Stimulated activated CD4-positive, alpha-beta T cell treated with anti-CD3 and anti-CD28 coated beads, Interleukin-15, amount 100 ng/mL, for 24 hours (primary cell): ENCODE results near the gene TOMM70.
"Not testable (repeated sequence)": the region's sequence is repeated elsewhere in the genome, so short reads cannot be mapped to it uniquely, and the experiment has no call there.

Source experiments
- DNase-seq: peaks from one replicate; pipeline ENCODE4 v3.0.0-alpha.2; 2020

TOMM70 gene

DNA sequence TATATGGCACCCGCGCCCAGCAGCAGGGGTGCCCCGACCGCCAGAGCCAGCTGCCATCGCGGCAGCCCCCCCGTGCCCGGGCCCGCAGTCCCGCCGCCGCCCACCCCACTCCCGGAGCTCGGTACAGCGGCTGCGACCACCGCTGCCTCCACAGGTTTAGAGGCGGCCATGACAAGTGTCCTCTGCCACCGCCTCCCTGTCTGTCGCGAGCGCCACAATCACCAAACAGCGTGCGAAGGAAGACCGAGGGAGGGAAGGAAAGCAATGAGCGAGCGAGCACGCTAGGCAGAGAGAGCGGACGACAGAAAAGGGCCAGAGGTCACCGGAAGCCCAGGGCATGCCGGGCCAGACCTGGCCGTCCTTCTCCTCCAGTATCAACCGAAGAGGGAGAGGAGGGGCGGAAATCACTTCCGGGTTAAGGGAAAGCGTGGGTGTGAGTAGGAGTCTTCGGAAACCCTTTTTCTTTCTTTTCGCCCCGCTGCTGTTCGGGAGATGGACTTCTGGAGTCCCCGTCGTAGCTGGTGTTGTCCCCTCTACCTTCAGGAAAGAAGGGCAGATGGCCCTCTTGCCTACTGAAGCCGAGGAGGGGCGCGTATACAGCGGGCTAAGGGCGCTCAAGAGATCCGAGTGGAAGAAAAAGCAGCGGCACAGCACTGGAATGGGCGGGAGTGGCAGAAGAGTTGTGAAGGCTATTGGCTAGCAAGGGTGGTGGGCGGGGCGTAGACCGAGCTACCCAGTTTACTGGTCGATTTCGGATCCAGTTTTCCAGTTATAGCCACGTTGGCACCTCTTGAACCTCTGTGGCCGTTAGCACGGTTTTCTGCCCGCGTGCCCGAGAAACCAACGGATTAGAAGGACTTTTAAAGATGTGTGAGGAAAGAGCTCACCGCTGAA is at the start of gene TOMM70, which contains the start of gene LNP1:
Gene TOMM70 (minus strand): TSS at position 310 of the 894 bp plus-strand sequence. CDS start 140 bp downstream, at position 170.
Gene LNP1 (plus strand): TSS at position 760 of the 894 bp plus-strand sequence. CDS start 28,191 bp downstream, outside the sequence.
- DNase-seq, result peak; percentile 99

DNA sequence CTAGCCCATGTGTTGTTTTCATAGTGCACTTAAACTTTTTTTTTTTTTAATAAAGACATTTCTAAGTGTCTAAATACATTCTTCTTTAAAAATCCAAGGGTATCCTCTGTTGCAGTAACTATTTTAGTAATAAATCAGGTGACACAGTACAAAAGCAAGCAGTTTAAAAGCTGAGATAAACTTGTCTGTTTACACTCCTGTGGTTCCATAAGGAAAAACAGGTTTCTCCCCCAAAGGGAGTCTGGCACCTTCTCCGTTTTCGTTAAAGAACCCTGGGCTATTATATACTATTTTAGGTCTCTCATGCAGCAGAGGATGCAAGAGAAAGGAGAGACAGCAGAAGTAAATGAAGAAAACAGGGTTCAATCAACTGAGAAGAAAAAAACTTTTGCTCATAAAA is 48.3 kb upstream of the TOMM70 start:
- no peak for DNase-seq

GRCh38 chr3:100448079-100448478 is 47.2 kb upstream of the TOMM70 start:
- DNase-seq, result no peak

- not testable (repeated sequence) for DNase-seq
Observed at GRCh38 chr3:100447067-100447466, 46.2 kb upstream of the TOMM70 start.

DNA sequence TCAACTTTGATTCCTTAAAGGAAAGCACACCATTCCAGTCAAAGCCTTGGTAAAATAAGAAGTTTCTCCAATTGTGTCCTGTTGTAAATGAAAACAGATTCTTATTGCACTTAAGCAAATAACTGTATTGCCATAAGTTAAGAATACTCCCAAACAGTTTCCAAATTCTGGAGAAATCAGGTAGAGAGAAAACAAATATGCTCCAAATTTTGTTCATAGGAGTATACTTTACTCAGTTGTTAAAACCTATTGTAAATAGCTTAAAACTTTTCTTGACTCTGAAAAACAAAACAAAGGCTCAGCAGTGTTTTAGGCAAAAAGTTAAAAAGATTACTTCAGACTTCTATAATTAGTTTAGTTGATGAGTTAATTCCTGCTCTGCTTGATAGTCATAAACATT is 42.8 kb upstream of the TOMM70 start:
- DNase-seq, result no peak

DNA sequence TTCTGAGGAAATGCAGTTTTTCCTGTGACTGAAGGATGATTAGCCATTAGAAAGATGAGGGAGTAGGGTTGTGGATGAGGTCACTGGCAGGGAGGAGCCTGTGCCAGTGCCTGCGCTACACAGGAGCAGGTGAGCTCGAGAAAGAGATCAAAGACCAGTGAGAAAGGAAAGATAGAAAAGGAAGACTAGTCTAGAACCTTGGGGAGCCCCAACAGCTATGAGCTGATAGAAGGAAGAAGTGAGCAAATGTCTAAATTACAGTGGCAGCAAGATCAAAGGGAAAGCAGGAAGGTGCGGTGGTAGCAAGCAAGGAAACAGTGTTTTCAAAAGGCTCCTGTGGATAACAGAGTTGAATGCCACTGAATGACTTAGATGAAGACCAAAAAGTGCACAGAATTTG is 40.0 kb upstream of the TOMM70 start:
- DNase-seq, result peak; percentile 6

- no peak for DNase-seq
Observed at GRCh38 chr3:100438623-100438974, 37.7 kb upstream of the TOMM70 start.

DNA sequence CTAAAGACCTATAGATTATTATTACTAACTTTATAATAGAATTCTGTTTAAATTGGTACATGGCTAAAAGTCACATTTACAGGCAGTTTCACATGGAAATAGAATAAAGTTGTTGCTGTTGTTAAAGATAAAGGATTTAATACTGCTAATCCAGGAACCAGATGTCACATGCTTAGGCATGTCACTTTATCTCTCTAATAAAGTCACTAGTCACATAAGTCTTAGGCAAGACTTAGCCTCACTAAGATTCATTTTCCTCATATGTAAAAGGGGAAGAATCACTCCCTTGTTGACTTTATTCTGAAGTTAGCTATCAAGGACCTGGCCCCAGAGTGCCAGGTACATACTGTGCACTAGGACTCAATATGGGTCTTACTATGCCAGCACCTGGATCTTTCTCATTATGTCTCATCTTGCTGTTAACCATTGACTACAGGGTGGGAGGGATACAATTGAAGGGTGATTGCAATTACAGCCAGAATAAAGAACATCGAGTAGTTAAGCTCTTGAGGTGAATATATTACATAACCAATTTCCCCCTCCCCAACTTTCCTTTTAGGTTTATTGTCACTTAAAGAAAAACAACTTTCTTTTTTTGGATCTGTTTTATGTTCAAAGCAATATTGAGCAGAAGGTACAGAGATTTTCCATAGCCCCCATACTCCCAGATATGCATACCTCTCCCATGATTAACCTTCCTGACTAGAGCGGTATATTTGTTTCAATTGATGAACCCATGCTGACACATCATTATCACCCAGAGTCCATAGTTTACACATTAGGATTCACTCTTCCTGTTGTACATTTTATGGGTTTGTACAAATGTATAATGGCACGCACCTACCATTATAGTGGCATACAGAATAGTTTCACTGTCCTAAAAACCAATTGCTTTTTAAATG is 37.1 kb upstream of the TOMM70 start:
- DNase-seq, result no peak

DNA sequence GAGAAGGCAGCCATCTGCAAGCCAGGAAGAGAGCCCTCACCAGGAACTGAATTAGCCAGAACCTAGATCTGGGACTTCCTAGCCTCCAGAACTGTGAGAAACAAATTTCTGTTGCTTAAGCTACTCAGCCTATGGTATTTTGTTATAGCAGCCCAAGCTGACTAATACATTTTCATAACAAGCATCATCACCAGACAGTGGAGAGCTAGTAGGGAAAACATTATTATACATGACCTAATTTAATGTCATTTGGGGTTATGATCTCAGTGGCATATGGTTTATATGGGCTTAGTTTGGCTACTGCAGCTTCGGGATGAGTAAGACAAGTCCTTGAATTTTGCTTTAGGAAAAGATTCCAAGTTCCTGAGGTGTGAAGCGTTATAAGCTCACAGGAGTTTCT is 36.1 kb upstream of the TOMM70 start:
- DNase-seq, result no peak

DNA sequence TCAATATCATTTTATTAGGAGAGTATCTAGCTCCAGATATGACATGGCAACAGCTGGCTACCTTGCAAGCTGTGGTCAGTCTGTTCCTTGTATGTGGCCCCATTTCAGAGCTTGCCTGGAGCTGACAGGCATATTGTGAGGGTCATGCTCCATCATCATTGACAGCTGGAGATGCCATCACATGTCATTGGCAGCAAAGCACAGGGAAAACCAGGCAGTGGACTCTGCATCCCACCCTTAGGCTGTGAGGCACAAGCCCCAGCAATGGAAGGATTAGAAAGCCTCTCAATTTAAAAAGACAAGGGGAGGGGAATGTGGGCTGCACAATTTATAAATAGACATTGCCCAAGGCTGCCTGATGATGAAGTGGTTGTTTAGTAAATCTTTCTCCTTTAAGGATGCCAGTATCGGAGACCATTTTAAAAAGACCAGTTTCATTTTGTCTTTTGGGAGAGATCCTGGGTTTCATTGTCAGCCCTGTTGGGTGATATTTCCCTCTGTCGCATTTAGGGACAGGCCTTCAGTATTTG is 28.4 kb upstream of the TOMM70 start:
- DNase-seq, result no peak

DNA sequence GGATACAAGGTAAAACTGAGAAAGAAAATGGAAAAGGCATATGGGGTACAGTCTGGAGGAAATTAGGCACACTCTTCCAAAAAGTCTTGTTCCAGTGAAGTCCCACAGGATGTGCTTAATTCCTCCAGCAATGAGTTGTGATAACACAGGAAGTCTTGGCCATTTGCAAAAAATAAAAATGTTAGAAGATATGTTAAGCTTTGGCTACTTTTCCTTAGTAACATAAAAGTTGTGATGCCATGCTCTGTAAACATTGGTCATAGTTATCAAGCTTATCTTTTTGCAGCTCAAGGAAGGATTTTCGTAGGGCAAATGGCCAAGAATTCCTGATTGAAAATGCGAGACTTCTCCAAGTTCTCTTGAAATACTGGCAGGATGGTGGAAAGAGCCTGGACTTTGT is 26.8 kb upstream of the TOMM70 start:
- no peak for DNase-seq

- DNase-seq, result no peak
Observed at GRCh38 chr3:100426067-100426682, 25.3 kb upstream of the TOMM70 start.

GRCh38 chr3:100425316-100425715 is 24.4 kb upstream of the TOMM70 start:
- DNase-seq, result no peak

DNA sequence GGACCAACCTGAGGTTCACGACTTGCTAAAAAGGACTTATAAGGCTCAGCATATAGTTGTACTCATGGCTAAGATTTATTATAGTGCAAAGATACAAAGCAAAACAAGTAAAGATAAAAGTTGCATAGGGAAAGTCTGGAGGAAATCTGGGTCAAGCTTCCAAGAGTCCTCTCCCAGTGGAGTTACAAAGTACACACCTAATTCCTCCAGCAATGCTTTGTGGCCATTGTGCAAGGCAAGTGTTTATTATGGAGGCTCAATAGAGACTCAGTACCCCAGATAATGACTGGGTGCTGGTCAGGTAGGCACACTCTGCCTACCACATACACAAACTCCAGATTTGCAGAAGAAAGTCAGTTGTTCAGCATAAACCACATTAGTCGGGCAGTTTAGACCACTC is 23.4 kb upstream of the TOMM70 start:
- DNase-seq, result no peak

DNA sequence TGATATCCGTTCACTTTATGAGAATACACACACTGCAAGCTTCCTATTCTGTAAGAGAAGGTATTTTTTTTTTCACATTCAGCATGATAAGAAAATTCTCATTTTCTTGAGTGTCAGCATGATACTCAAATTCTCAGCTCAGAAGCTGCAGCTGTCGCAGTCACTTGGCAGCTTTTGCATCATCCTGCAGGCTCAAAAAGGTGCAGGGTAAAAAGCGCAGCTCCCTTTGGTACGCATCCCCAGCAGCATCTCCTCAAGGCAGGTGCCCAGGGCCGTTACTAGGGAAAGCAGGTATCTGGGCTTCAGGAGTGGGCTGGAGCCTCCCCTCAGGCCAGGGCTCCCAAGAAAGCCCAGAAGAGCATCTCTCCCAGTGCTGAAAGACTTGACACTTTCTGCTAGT is 22.7 kb upstream of the TOMM70 start:
- no peak for DNase-seq

DNA sequence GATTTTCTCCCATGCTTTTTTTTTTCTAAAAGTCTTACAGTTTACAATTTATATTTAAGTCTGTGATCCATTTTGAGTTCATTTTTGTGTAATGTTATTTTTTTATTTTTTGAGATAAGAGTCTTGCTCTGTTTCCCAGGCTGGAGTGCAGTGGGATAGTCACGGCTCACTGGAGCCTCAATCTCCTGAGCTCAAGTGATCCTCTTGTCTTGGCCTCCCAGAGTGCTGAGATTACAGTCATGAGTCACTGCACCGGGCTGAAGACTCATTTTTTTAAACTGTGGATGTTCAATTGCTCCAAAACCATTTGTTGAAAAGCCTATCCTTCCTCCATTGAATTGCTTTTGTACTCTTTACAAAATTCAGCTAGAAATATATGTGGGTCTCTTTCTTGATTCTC is 20.0 kb upstream of the TOMM70 start:
- DNase-seq, result no peak

- no peak for DNase-seq
Observed at GRCh38 chr3:100419406-100419805, 18.5 kb upstream of the TOMM70 start.

GRCh38 chr3:100416863-100417262 is 16.0 kb upstream of the TOMM70 start:
- no peak for DNase-seq

GRCh38 chr3:100416176-100416575 is 15.3 kb upstream of the TOMM70 start:
- DNase-seq, result no peak

DNA sequence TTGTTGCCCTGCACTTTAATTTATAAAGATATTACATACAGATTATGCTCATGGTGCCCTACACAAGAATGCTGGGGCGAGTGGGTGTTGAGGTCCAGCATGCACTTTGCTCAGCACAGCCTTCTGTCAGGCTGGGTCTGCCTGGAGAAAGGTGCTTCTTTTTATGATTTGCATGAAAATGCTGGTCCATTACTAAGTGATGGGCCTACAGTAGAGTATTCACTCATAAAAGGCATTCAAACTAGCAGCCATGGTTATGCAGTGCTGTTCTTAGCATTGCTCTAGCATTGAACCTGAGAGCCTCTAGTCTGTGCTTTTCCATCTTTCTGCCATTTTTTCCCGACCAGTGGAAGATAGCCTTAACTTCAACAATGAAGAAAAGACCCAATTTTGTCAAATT is 12.7 kb upstream of the TOMM70 start:
- no peak for DNase-seq

GRCh38 chr3:100412912-100413590 is 12.2 kb upstream of the TOMM70 start:
- no peak for DNase-seq
